HUES6 (cell line): ENCODE results near the gene LTK.

Experiments used
- H3K27ac ChIP-seq: 2 replicates; pipeline ENCODE4 v1.7.0; 2013; ENCODE audit warnings: low read depth, mild to moderate bottlenecking, low read length, inconsistent platforms
- H3K27me3 ChIP-seq: 2 replicates; pipeline ENCODE4 v1.6.1; 2013; ENCODE audit warnings: low read length; ENCODE audit not compliant: control insufficient read depth, insufficient read depth
- H3K36me3 ChIP-seq: 2 replicates; pipeline ENCODE4 v1.6.1; 2013; ENCODE audit warnings: low read length; ENCODE audit not compliant: control insufficient read depth, insufficient read depth
- H3K4me1 ChIP-seq: 2 replicates; pipeline ENCODE4 v1.6.1; 2013; ENCODE audit warnings: low read length; ENCODE audit not compliant: control insufficient read depth, insufficient read depth
- H3K4me3 ChIP-seq: 2 replicates; pipeline ENCODE4 v1.5.1; 2013; ENCODE audit warnings: low read depth, low read length
- H3K9ac ChIP-seq: one replicate; pipeline ENCODE4 v1.6.1; 2013; ENCODE audit warnings: mild to moderate bottlenecking, low read length
- H3K9me3 ChIP-seq: 2 replicates; pipeline ENCODE4 v1.6.1; 2013; ENCODE audit warnings: low read depth, low read length; ENCODE audit not compliant: control insufficient read depth, insufficient read depth

Gene LTK

GRCh38 chr15:41554915-41555314 is 41.3 kb upstream of the LTK start:
- H3K4me3 ChIP-seq, result no peak overlapping the region
- no peaks in the 10 kb centered on the region for H3K36me3 ChIP-seq
- H3K9me3 ChIP-seq, result no peaks in the 10 kb centered on the region
- H3K27me3 ChIP-seq, result no peaks in the 10 kb centered on the region; the same call in 1 of the 2 replicates
- H3K27ac ChIP-seq, result no peak overlapping the region
- no peak overlapping the region for H3K9ac ChIP-seq
- H3K4me1 ChIP-seq, result peaks cover 16% of the 10 kb centered on the region

- Histone ChIP-seq H3K27ac (no peak overlapping the region), H3K9me3 (no peaks in the 10 kb centered on the region), H3K4me3 (no peak overlapping the region), H3K27me3 (no peaks in the 10 kb centered on the region), H3K4me1 (peaks cover 11% of the 10 kb centered on the region), H3K9ac (no peak overlapping the region), H3K36me3 (no peaks in the 10 kb centered on the region)
These were observed 40.7 kb upstream of the LTK start for GRCh38 chr15:41554343-41554742.

GRCh38 chr15:41553731-41554130 is 40.1 kb upstream of the LTK start:
- peaks cover 11% of the 10 kb centered on the region for H3K4me1 ChIP-seq

GRCh38 chr15:41550066-41550775 is 36.6 kb upstream of the LTK start:
- Histone ChIP-seq H3K9me3 (no peaks in the 10 kb centered on the region), H3K9ac (no peak overlapping the region), H3K4me3 (no peak overlapping the region), H3K4me1 (no peaks in the 10 kb centered on the region), H3K27me3 (no peaks in the 10 kb centered on the region), H3K36me3 (no peaks in the 10 kb centered on the region), H3K27ac (no peak overlapping the region)

More at GRCh38 chr15:41553731-41554130, 40.1 kb upstream of the LTK start:
- H3K36me3 ChIP-seq, result no peaks in the 10 kb centered on the region
- H3K4me3 ChIP-seq, result no peak overlapping the region
- H3K27ac ChIP-seq, result no peak overlapping the region
- H3K9ac ChIP-seq, result no peak overlapping the region
- H3K9me3 ChIP-seq, result no peaks in the 10 kb centered on the region
- no peaks in the 10 kb centered on the region for H3K27me3 ChIP-seq

GRCh38 chr15:41546851-41547786 is 33.5 kb upstream of the LTK start:
- Histone ChIP-seq H3K27ac (no peak overlapping the region), H3K4me3 (no peak overlapping the region), H3K9ac (no peak overlapping the region), H3K27me3 (no peaks in the 10 kb centered on the region), H3K4me1 (no peaks in the 10 kb centered on the region), H3K36me3 (no peaks in the 10 kb centered on the region), H3K9me3 (no peaks in the 10 kb centered on the region)

- H3K9ac ChIP-seq, result no peak overlapping the region
These were observed 31.6 kb upstream of the LTK start for GRCh38 chr15:41545218-41545617.

GRCh38 chr15:41544650-41545015 is 31.0 kb upstream of the LTK start:
- Histone ChIP-seq H3K4me3 (peak overlapping the region; percentile 94; the same call in 1 of the 2 replicates), H3K27me3 (no peaks in the 10 kb centered on the region), H3K27ac (no peak overlapping the region), H3K9me3 (no peaks in the 10 kb centered on the region), H3K4me1 (no peaks in the 10 kb centered on the region), H3K36me3 (no peaks in the 10 kb centered on the region), H3K9ac (no peak overlapping the region)

More at GRCh38 chr15:41545218-41545617, 31.6 kb upstream of the LTK start:
- Histone ChIP-seq H3K27ac (no peak overlapping the region), H3K4me3 (no peak overlapping the region), H3K27me3 (no peaks in the 10 kb centered on the region), H3K9me3 (no peaks in the 10 kb centered on the region), H3K36me3 (no peaks in the 10 kb centered on the region), H3K4me1 (no peaks in the 10 kb centered on the region)

- no peaks in the 10 kb centered on the region for H3K9me3 ChIP-seq
- H3K4me1 ChIP-seq, result no peaks in the 10 kb centered on the region
- peak overlapping the region; percentile 30; the same call in 1 of the 2 replicates for H3K27ac ChIP-seq
- H3K9ac ChIP-seq, result peak overlapping the region; percentile 81
- H3K36me3 ChIP-seq, result no peaks in the 10 kb centered on the region
- H3K27me3 ChIP-seq, result no peaks in the 10 kb centered on the region
- peak overlapping the region; percentile 94 for H3K4me3 ChIP-seq
These were observed 29.9 kb upstream of the LTK start for GRCh38 chr15:41543521-41543870.

- Histone ChIP-seq H3K27ac (no peak overlapping the region), H3K27me3 (no peaks in the 10 kb centered on the region), H3K4me3 (no peak overlapping the region), H3K4me1 (no peaks in the 10 kb centered on the region), H3K36me3 (peaks cover 48% of the 10 kb centered on the region), H3K9me3 (no peaks in the 10 kb centered on the region), H3K9ac (no peak overlapping the region)
These were observed 23.2 kb upstream of the LTK start for GRCh38 chr15:41536866-41537265.

- Histone ChIP-seq H3K9me3 (no peaks in the 10 kb centered on the region), H3K4me3 (no peak overlapping the region), H3K4me1 (no peaks in the 10 kb centered on the region), H3K36me3 (peaks cover 57% of the 10 kb centered on the region), H3K27me3 (no peaks in the 10 kb centered on the region), H3K27ac (no peak overlapping the region), H3K9ac (no peak overlapping the region)
These were observed 21.9 kb upstream of the LTK start for GRCh38 chr15:41535544-41535943.

GRCh38 chr15:41530363-41530956 is 16.8 kb upstream of the LTK start:
- no peaks in the 10 kb centered on the region for H3K4me1 ChIP-seq
- H3K27ac ChIP-seq, result no peak overlapping the region
- no peak overlapping the region for H3K9ac ChIP-seq
- no peaks in the 10 kb centered on the region for H3K27me3 ChIP-seq
- H3K4me3 ChIP-seq, result no peak overlapping the region
- H3K9me3 ChIP-seq, result no peaks in the 10 kb centered on the region
- peaks cover 85% of the 10 kb centered on the region for H3K36me3 ChIP-seq
